HG03045 (cell line): ENCODE results near the gene SHF.
"Not testable (repeated sequence)": the region's sequence is repeated elsewhere in the genome, so short reads cannot be mapped to it uniquely, and the experiment has no call there.

Experiments
- ATAC-seq: cut with Tn5 transposase; IDR thresholded peaks from one replicate; pipeline ENCODE4 v1.9.1; 2021; ENCODE audit warnings: mild to moderate bottlenecking, moderate library complexity; ENCODE audit not compliant: unreplicated experiment

Gene SHF, protein sequence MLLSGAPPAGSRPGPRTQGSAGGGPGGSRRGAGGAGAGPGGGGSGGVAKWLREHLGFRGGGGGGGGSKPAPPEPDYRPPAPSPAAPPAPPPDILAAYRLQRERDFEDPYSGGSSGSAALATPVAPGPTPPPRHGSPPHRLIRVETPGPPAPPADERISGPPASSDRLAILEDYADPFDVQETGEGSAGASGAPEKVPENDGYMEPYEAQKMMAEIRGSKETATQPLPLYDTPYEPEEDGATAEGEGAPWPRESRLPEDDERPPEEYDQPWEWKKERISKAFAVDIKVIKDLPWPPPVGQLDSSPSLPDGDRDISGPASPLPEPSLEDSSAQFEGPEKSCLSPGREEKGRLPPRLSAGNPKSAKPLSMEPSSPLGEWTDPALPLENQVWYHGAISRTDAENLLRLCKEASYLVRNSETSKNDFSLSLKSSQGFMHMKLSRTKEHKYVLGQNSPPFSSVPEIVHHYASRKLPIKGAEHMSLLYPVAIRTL

DNA sequence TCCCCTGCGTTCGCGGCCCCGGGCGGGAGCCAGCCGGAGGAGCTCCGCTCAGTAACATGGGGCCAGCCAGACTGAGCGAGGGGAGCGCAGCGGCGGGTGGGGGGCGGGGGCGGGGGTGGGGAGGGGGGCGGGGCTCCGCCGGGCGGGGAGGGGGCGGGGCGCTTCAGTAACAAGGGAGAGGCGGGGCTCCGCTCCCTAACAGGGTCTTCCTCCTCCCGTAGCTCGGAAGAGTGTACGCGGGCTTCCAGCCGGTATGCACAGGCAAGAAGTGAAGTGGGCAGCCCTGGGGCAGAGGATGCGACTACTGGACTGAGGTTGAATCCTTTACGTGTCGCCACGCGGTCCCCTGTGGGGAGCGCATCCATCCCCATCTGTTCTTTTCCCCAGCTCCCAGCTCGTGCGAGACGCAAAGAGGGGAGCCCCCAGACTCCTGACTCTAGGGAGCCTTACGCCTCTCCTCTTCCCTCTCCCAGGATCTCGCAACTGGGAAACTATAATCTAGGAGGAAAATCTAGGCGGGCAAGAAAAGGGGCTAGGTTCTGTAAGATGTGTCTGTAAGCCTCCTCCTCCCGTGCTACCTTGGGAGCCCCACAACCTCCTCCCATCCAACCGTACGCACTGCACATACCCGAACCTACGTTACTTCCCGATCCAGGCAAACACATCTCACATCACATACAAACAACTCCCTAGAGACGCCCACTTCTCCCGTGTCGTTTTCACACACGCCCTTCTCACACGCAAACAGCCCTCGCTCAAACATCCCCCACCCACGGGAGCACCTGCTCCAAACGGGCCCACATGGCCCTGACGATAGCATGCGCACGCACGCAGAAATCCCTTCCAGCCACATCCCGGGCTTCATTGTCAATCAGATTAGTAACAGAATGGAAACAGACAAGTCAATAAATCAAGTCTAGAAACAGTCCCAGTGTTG is at the start of gene SHF:
SHF (minus strand) TSS at position 73 of the 937 bp plus-strand sequence; CDS start at position 58, 15 bp downstream.
- ATAC-seq = peak; percentile 44

DNA sequence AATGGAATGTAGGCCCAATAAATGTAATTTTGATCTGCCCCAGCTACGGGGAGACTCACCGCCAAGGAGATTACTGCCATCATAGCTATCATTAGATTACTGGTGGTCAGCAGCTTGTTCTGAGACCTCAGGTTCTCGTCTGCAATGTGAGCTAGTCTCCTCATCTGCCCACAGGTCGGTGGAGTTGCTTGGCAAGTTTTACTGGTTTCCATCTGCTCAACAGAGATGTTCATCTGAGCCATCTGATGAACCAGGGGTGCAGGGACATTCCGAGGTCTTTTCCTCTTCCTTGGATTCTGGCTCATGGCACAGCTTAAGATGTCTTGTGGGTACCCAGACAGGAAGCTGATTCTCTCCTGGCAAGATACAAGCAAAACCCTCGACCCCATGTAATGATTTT is 49.0 kb upstream of the SHF start:
- not testable (repeated sequence) for ATAC-seq

GRCh38 chr15:45234562-45235235 is 46.9 kb upstream of the SHF start:
- ATAC-seq = no peak

- ATAC-seq = no peak
Observed at GRCh38 chr15:45231864-45232562, 44.2 kb upstream of the SHF start.

- ATAC-seq = no peak
Observed at GRCh38 chr15:45231132-45231531, 43.4 kb upstream of the SHF start.

GRCh38 chr15:45230245-45230965 is 42.6 kb upstream of the SHF start:
- ATAC-seq = no peak

GRCh38 chr15:45228931-45229330 is 41.2 kb upstream of the SHF start:
- no peak for ATAC-seq

- ATAC-seq = no peak
Observed at GRCh38 chr15:45225506-45226273, 37.9 kb upstream of the SHF start.

GRCh38 chr15:45224621-45225217 is 37.0 kb upstream of the SHF start:
- no peak for ATAC-seq

GRCh38 chr15:45221967-45222366 is 34.2 kb upstream of the SHF start:
- ATAC-seq = no peak

DNA sequence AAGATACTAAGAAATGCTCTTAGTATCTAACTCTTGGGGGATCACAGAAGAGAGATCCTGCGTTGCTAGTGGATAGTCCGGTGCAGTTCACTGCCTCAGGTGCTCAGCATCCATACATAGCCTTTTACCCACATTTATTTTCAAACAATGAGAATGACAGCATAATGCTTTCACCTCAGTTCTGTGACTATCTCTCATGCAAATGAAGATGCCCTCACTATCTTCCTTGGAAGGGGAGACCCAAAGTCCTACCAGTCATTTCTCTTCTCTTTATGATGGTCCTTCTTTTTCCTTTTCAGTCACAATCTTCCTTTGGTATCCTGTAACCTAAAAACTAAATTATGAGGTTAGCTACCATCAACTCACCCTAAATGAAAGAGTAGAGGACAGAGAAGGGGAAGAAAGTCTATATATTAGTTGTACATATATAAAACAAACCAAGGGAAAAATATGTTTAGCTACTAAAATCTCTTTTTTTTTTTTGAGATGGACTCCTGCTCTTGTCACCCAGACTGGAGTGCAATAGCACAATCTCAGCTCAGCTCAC is 33.4 kb upstream of the SHF start:
- ATAC-seq = no peak

GRCh38 chr15:45212493-45212892 is 24.7 kb upstream of the SHF start:
- no peak for ATAC-seq

DNA sequence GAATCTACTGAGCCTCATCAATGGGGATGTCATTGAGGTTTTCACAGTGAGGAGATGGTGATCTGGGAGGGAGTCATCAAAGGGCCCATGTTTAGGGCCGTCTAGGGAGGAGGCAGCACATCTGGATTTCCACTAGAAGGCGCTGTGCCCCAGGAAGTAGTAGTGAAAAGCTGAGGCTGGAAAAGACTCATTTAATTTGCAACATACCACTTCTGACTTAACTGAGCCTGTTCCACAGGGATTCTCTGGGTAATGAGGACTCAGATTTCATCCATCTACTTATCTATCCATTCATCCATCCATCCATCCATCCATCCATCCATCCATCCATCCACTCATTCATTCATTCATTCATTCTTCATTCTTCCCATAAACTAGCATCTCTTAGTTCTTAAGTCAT is 17.4 kb upstream of the SHF start:
- ATAC-seq = no peak

- no peak for ATAC-seq
Observed at GRCh38 chr15:45203182-45203581, 15.4 kb upstream of the SHF start.

- no peak for ATAC-seq
Observed at GRCh38 chr15:45201869-45202268, 14.1 kb upstream of the SHF start.

GRCh38 chr15:45201557-45201859 is 13.7 kb upstream of the SHF start:
- no peak for ATAC-seq

- ATAC-seq = peak; percentile 19
Observed at GRCh38 chr15:45200799-45201556, 13.2 kb upstream of the SHF start.
